H1 (cell line): ENCODE data around the gene AHSP. TPM values are rescaled to one million over a fixed set of nuclear protein-coding genes. Genes with fewer than 3 reads are reported as not detected.
A peak's percentile ranks its signal among the peaks of the same experiment; 100 is the strongest.
"Not testable (repeated sequence)": the region's sequence is repeated elsewhere in the genome, so short reads cannot be mapped to it uniquely, and the experiment has no call there.

Experiments
- CTCF ChIA-PET: fragments of 300-600 bp; sonication (Branson Sonifier 250); formaldehyde crosslinking; loops from one replicate; lab custom pipeline; 2021; ENCODE audit not compliant: partially characterized antibody; lab: Charles Lee
- POLR2A ChIA-PET: fragments of 300-600 bp; sonication (Branson Sonifier 250); formaldehyde crosslinking; loops from one replicate; lab custom pipeline; 2021; ENCODE audit warnings: inconsistent platforms; ENCODE audit not compliant: partially characterized antibody; lab: Charles Lee
- DNase-seq, 2 experiments: peaks; one replicate each; pipeline versions ENCODE4 v3.0.0 to v3.0.0-alpha.2; 2010 to 2022; ENCODE audit warnings: low spot score in 2 of 2, low read depth in 1 of 2, mixed read lengths in 1 of 2
- FAIRE-seq: peaks from 2 replicates; lab custom pipeline; 2011; peaks lifted over from hg19 to GRCh38; lab: Jason Lieb, UNC
- H2AFZ ChIP-seq: 2 replicates; pipeline ENCODE4 v1.8.1; 2012; ENCODE audit warnings: low read length, inconsistent platforms
- H2AK5ac ChIP-seq: 2 replicates; pipeline ENCODE4 v1.6.1; 2013; ENCODE audit warnings: low read depth, low read length
- H2BK120ac ChIP-seq: replicated peaks from 2 replicates; pipeline ENCODE3; 2013; ENCODE audit warnings: low read depth, low read length, inconsistent platforms
- H2BK12ac ChIP-seq: 2 replicates; pipeline ENCODE4 v1.6.1; 2013; ENCODE audit warnings: low read depth, low read length
- H2BK15ac ChIP-seq: 2 replicates; pipeline ENCODE4 v1.6.1; 2013; ENCODE audit warnings: low read length
- H2BK20ac ChIP-seq: 2 replicates; pipeline ENCODE4 v1.6.1; 2013; ENCODE audit warnings: low read length
- H2BK5ac ChIP-seq: 2 replicates; pipeline ENCODE4 v1.6.1; 2013; ENCODE audit warnings: low read depth, low read length
- H3K14ac ChIP-seq: 2 replicates; pipeline ENCODE4 v1.6.1; 2013; ENCODE audit warnings: inconsistent platforms; ENCODE audit not compliant: insufficient read length
- H3K18ac ChIP-seq: 2 replicates; pipeline ENCODE4 v1.6.1; 2013; ENCODE audit warnings: low read length; ENCODE audit errors: extremely low read depth
- H3K23ac ChIP-seq: 2 replicates; pipeline ENCODE4 v1.6.1; 2013; ENCODE audit warnings: inconsistent platforms; ENCODE audit not compliant: insufficient read length
- H3K23me2 ChIP-seq: 2 replicates; pipeline ENCODE4 v1.6.1; 2013; ENCODE audit warnings: low read depth, low read length
- H3K27ac ChIP-seq: 2 replicates; pipeline ENCODE4 v1.6.1; 2011; ENCODE audit warnings: low read depth, low read length, inconsistent platforms
- H3K27me3 ChIP-seq, 4 experiments: replicated peaks in 1 of 4; 1 replicate in 1 of 4; 2 replicates in 3 of 4; pipeline versions ENCODE4 v1.6.1 to v1.8.1; 2011 to 2013; ENCODE audit warnings: low read length in 3 of 4, mild to moderate bottlenecking in 3 of 4, inconsistent platforms in 2 of 4, mixed read lengths in 2 of 4, moderate library complexity in 1 of 4; ENCODE audit not compliant: control insufficient read depth in 3 of 4, insufficient read depth in 3 of 4; ENCODE audit errors: extremely low read depth in 1 of 4
- H3K36me3 ChIP-seq, 4 experiments: 2 replicates each; pipeline versions ENCODE4 v1.6.1 to v1.8.1; 2011 to 2013; ENCODE audit warnings: mild to moderate bottlenecking in 4 of 4, low read length in 3 of 4, moderate library complexity in 2 of 4, control low read depth in 1 of 4, inconsistent platforms in 1 of 4; ENCODE audit not compliant: insufficient read depth in 4 of 4, control insufficient read depth in 2 of 4
- H3K4ac ChIP-seq: replicated peaks from 2 replicates; pipeline ENCODE3; 2013; ENCODE audit warnings: low read length, low read depth, mixed read lengths, inconsistent platforms; ENCODE audit not compliant: insufficient read length
- H3K4me1 ChIP-seq, 4 experiments: replicated peaks in 1 of 4; 1 replicate in 1 of 4; 2 replicates in 3 of 4; pipeline versions ENCODE4 v1.6.1 to v1.8.1; 2011 to 2013; ENCODE audit warnings: low read length in 3 of 4, inconsistent platforms in 2 of 4, mixed read lengths in 1 of 4; ENCODE audit not compliant: insufficient read depth in 4 of 4, control insufficient read depth in 3 of 4
- H3K4me2 ChIP-seq, 2 experiments: 2 replicates each; pipeline versions ENCODE4 v1.6.1 to v1.8.1; 2011 to 2013; ENCODE audit warnings: low read depth in 2 of 2, low read length in 2 of 2, control low read depth in 1 of 2, inconsistent platforms in 1 of 2, mild to moderate bottlenecking in 1 of 2; ENCODE audit not compliant: insufficient read depth in 1 of 2
- H3K4me3 ChIP-seq, 4 experiments: fragments of 200-600, 300-600 bp in 1 of 4; sonication (generic), shearing (Covaris generic), sonication (Bioruptor Twin) in 1 of 4; 2 replicates each; pipeline versions ENCODE4 v1.5.1 to v1.8.1; 2011 to 2016; ENCODE audit warnings: low read length in 4 of 4, low read depth in 3 of 4, control low read depth in 2 of 4, inconsistent platforms in 2 of 4, mild to moderate bottlenecking in 2 of 4, mixed read lengths in 1 of 4, moderate library complexity in 1 of 4; ENCODE audit not compliant: insufficient read depth in 2 of 4; ENCODE audit errors: extremely low read depth in 1 of 4
- H3K56ac ChIP-seq: replicated peaks from 2 replicates; pipeline ENCODE3; 2013; ENCODE audit warnings: low read depth, mild to moderate bottlenecking, mixed read lengths, low read length, inconsistent platforms; ENCODE audit not compliant: insufficient read length
- H3K79me1 ChIP-seq: 2 replicates; pipeline ENCODE4 v1.6.1; 2013; ENCODE audit warnings: low read depth, low read length, control low read depth
- H3K79me2 ChIP-seq, 2 experiments: 2 replicates each; pipeline versions ENCODE4 v1.6.1 to v1.8.1; 2012 to 2013; ENCODE audit warnings: low read length in 2 of 2, mild to moderate bottlenecking in 2 of 2, inconsistent platforms in 1 of 2; ENCODE audit not compliant: insufficient read depth in 2 of 2, control insufficient read depth in 1 of 2
- H3K9ac ChIP-seq, 4 experiments: replicated peaks in 1 of 4; 1 replicate in 1 of 4; 2 replicates in 3 of 4; pipeline versions ENCODE4 v1.6.1 to v1.8.1; 2011 to 2013; ENCODE audit warnings: low read depth in 3 of 4, low read length in 3 of 4, control low read depth in 2 of 4, mild to moderate bottlenecking in 2 of 4, moderate library complexity in 2 of 4, inconsistent platforms in 1 of 4; ENCODE audit errors: extremely low read depth in 1 of 4
- H3K9me3 ChIP-seq, 2 experiments: 2 replicates each; pipeline versions ENCODE4 v1.6.1 to v1.8.1; 2012 to 2013; ENCODE audit warnings: mild to moderate bottlenecking in 2 of 2, moderate library complexity in 2 of 2, control low read depth in 1 of 2, inconsistent platforms in 1 of 2, low read depth in 1 of 2, low read length in 1 of 2, mixed read lengths in 1 of 2; ENCODE audit not compliant: insufficient read depth in 2 of 2
- H4K20me1 ChIP-seq, 2 experiments: replicated peaks in 1 of 2; 2 replicates each; pipeline versions ENCODE3 to v1.8.1; 2011 to 2013; ENCODE audit warnings: inconsistent platforms in 2 of 2, low read length in 2 of 2, mild to moderate bottlenecking in 1 of 2; ENCODE audit not compliant: insufficient read depth in 2 of 2, control insufficient read depth in 1 of 2
- H4K5ac ChIP-seq: 2 replicates; pipeline ENCODE4 v1.6.1; 2013; ENCODE audit warnings: low read length, low read depth, mixed read lengths, inconsistent platforms; ENCODE audit not compliant: insufficient read length
- H4K8ac ChIP-seq: 2 replicates; pipeline ENCODE4 v1.8.0; 2013; ENCODE audit warnings: mild to moderate bottlenecking, moderate library complexity, low read length, inconsistent platforms; ENCODE audit not compliant: insufficient read depth; ENCODE audit errors: extremely low read depth
- H4K91ac ChIP-seq: replicated peaks from 2 replicates; pipeline ENCODE3; 2013; ENCODE audit warnings: low read length, mixed read lengths, inconsistent platforms; ENCODE audit not compliant: insufficient read length
- WGBS, 2 experiments: shearing (Covaris generic) in 1 of 2; methylation state at CpG; one replicate each; pipeline versions ENCODE4 v1.1.6 to v1.1.7; 2013 to 2015; ENCODE audit warnings: low lambda C conversion rate in 2 of 2, mixed read lengths in 2 of 2, inconsistent platforms in 1 of 2, low coverage in 1 of 2, missing lambda C conversion rate in 1 of 2; ENCODE audit not compliant: insufficient replicate concordance in 2 of 2, insufficient coverage in 1 of 2, insufficient read length in 1 of 2; ENCODE audit errors: extremely low coverage in 1 of 2, missing lambda C conversion rate in 1 of 2; 5-methylcytosine and 5-hydroxymethylcytosine counted together
- polyA plus RNA-seq, 7 experiments: library from polyadenylated mRNA; depleted of rRNA in 3 of 7; stranded (reverse) in 5 of 7; unstranded in 2 of 7; fragments of >200 nt in 5 of 7; fragments of 200-250 nt in 2 of 7; gene quantifications; 1 replicate in 5 of 7; 2 replicates in 1 of 7; 4 replicates in 1 of 7; pipeline versions ENCODE4 v1.2.1 to v1.2.3, GENCODE V29; 2011 to 2013; ENCODE audit warnings: missing spikeins in 2 of 7, mixed read lengths in 2 of 7
- total RNA-seq: library from RNA; stranded (reverse); fragmentation: NEBNext Ultra II Directional; extraction: Animal tissue kit (Norgen Biotek cat#: 25700); gene quantifications from 2 replicates; pipeline ENCODE4 v1.2.1, GENCODE V29; 2021

Gene AHSP
- total and polyA plus RNA-seq, 2 of the 8 experiments (the other 6 are each of a cell fraction or from before 2014, with no cell fraction given), result 0.91 to 15.3 TPM

- Histone ChIP-seq H3K4me2 (0 out of 4 replicates have a peak overlapping the region, but pooled peaks of 1 of the 2 experiments have one; percentile 6), H3K23me2 (peaks cover 15% of the 10 kb centered on the region), H4K20me1 (peaks cover 0 to 12% of the 10 kb centered on the region in 2 experiments), H3K27me3 (peaks cover 12 to 61% (median 43%) of the 10 kb centered on the region in 4 experiments)
- not testable (repeated sequence) for H2BK20ac ChIP-seq, H2AK5ac ChIP-seq, FAIRE-seq, H3K79me2 ChIP-seq, H3K36me3 ChIP-seq, H3K4me3 ChIP-seq, H2BK120ac ChIP-seq, H3K27ac ChIP-seq, H2BK5ac ChIP-seq, H3K4me1 ChIP-seq, H3K9me3 ChIP-seq, H3K18ac ChIP-seq, H3K79me1 ChIP-seq, H4K5ac ChIP-seq, H3K23ac ChIP-seq, H2BK15ac ChIP-seq, H3K14ac ChIP-seq, H3K4ac ChIP-seq, H2AFZ ChIP-seq, DNase-seq, H4K91ac ChIP-seq, H3K56ac ChIP-seq, H2BK12ac ChIP-seq, H3K9ac ChIP-seq, H4K8ac ChIP-seq
- 73% methylated on average over 3 of the region's 4 CpGs; no CpG with 5 or more reads in 1 of the 2 experiments for WGBS, 2 experiments
- CTCF ChIA-PET, result interaction anchor here (0.6 kb wide), 2 partner anchors 241 to 254 kb away, joined by 3 read pairs; no protein-coding TSS in a partner anchor
- POLR2A ChIA-PET, result interaction anchor here (0.7 to 1.2 kb wide), 3 partner anchors 10 to 24 kb away, joined by 3 read pairs; partner anchors contain the start of gene RUSF1
Measured at GRCh38 chr16:31484048-31484447, 43.7 kb upstream of the AHSP start.
